Ovary (tissue), 3 donors: ENCODE data around the gene SMIM11.
"Not testable (repeated sequence)": the region's sequence is repeated elsewhere in the genome, so short reads cannot be mapped to it uniquely, and the experiment has no call there.

Experiments used
- CTCF ChIP-seq, 3 donors: fragments of 450-650 bp in 2 of 3; fragments of 200-600 bp in 1 of 3; IDR thresholded peaks; one replicate each; pipeline versions ENCODE4 v1.5.1 to v1.8.0; 2016 to 2022; ENCODE audit warnings: antibody characterized with exemption in 3 of 3, mild to moderate bottlenecking in 1 of 3
- EP300 ChIP-seq: sonication (generic); formaldehyde crosslinking; IDR thresholded peaks from one replicate; pipeline ENCODE4 v1.6.1; 2017; ENCODE audit warnings: antibody characterized with exemption
- POLR2A ChIP-seq: fragments of 450-650 bp; IDR thresholded peaks from one replicate; pipeline ENCODE4 v1.6.1; 2017; ENCODE audit warnings: antibody characterized with exemption, mild to moderate bottlenecking, moderate library complexity
- donor health status: DM: no; HTN: no; CAD: no.

- not testable (repeated sequence) for TF ChIP-seq CTCF (IDR thresholded peaks at IDR 0.05); POLR2A; EP300
Observed at GRCh38 chr21:34374462-34374861, 845 bp upstream of the SMIM11 start.
